Measurements from ENCODE around the gene TNFRSF8. TPM values are rescaled to one million over a fixed set of nuclear protein-coding genes. Genes with fewer than 3 reads are reported as not detected.

The TNFRSF8 gene
- total and polyA plus RNA-seq, 7 donors: 0.25 to 0.86 (median 0.49) TPM

- 56 to 66% (median 58%) methylated on average over 17 of the region's 17 CpGs for WGBS, 3 donors
- peak overlapping the region; percentile 4 for H3K4me3 ChIP-seq
- H3K27me3 ChIP-seq (ENCODE audit: insufficient read depth in 3 of 3, low read length in 2 of 3): no peaks in the 10 kb centered on the region
- peak in 1 of 4 donors; percentile 45 for ATAC-seq
- peaks cover 15% of the 10 kb centered on the region for H3K4me1 ChIP-seq
- TF ChIP-seq CTCF (IDR thresholded peaks at IDR 0.05): no peak
- intact Hi-C loops (cut with DNase I): no loop called here
- no peaks in the 10 kb centered on the region for H3K9me3 ChIP-seq
- peak; percentile 58 to 78 for DNase-seq
- no peaks in the 10 kb centered on the region for H3K36me3 ChIP-seq (ENCODE audit: insufficient read depth in 1 of 2, low read depth in 1 of 2)
- peak overlapping the region; percentile 53 for H3K27ac ChIP-seq
Observed at GRCh38 chr1:12174924-12175810, 112.1 kb downstream of the TNFRSF8 start.

GRCh38 chr1:12176298-12177118 lies 113.4 kb downstream of the TNFRSF8 start:
- Histone ChIP-seq H3K36me3 (ENCODE audit: insufficient read depth in 1 of 2, low read depth in 1 of 2) (no peaks in the 10 kb centered on the region), H3K27me3 (ENCODE audit: insufficient read depth in 3 of 3, low read length in 2 of 3) (no peaks in the 10 kb centered on the region), H3K4me1 (peaks cover 21% of the 10 kb centered on the region), H3K4me3 (no peak overlapping the region), H3K9me3 (no peaks in the 10 kb centered on the region), H3K27ac (no peak overlapping the region)
- WGBS, 3 donors: 81 to 86% (median 84%) methylated on average over 5 to 6 of the region's 6 CpGs
- intact Hi-C loops (cut with DNase I): no loop called here
- DNase-seq: no peak
- TF ChIP-seq CTCF (IDR thresholded peaks at IDR 0.05): no peak
- ATAC-seq: no peak

GRCh38 chr1:12177156-12177998 lies 114.3 kb downstream of the TNFRSF8 start:
- Histone ChIP-seq H3K36me3 (ENCODE audit: insufficient read depth in 1 of 2, low read depth in 1 of 2) (no peaks in the 10 kb centered on the region), H3K27me3 (ENCODE audit: insufficient read depth in 3 of 3, low read length in 2 of 3) (no peaks in the 10 kb centered on the region), H3K4me3 (no peak overlapping the region), H3K4me1 (peaks cover 21% of the 10 kb centered on the region), H3K27ac (peak overlapping the region; percentile 30), H3K9me3 (no peaks in the 10 kb centered on the region)
- TF ChIP-seq CTCF (IDR thresholded peaks at IDR 0.05): no peak
- WGBS, 3 donors: 82 to 83% (median 82%) methylated on average over 23 to 24 of the region's 24 CpGs
- DNase-seq (no peak), ATAC-seq (no peak)
- intact Hi-C loops (cut with DNase I): no loop called here

- Histone ChIP-seq H3K4me3 (no peak overlapping the region), H3K36me3 (ENCODE audit: insufficient read depth in 1 of 2, low read depth in 1 of 2) (no peaks in the 10 kb centered on the region), H3K4me1 (peaks cover 21% of the 10 kb centered on the region), H3K9me3 (no peaks in the 10 kb centered on the region), H3K27ac (peak overlapping the region; percentile 30), H3K27me3 (ENCODE audit: insufficient read depth in 3 of 3, low read length in 2 of 3) (no peaks in the 10 kb centered on the region)
- intact Hi-C loops (cut with DNase I): no loop called here
- DNase-seq (peak; percentile 78), ATAC-seq (peak in 1 of 4 donors; percentile 25)
- no peak for TF ChIP-seq CTCF (IDR thresholded peaks at IDR 0.05)
- WGBS, 3 donors: 43 to 53% (median 44%) methylated on average over 14 of the region's 14 CpGs
Observed at GRCh38 chr1:12177999-12178441, 114.9 kb downstream of the TNFRSF8 start.
